ENCODE measurements around the gene AACS. TPM values are rescaled to one million over a fixed set of nuclear protein-coding genes. Genes with fewer than 3 reads are reported as not detected.

Gene AACS
- total and polyA plus RNA-seq, 2 of the 13 experiments (the other 11 are each of a cell fraction or from before 2014, with no cell fraction given), result 23.3 to 28.8 TPM

DNA sequence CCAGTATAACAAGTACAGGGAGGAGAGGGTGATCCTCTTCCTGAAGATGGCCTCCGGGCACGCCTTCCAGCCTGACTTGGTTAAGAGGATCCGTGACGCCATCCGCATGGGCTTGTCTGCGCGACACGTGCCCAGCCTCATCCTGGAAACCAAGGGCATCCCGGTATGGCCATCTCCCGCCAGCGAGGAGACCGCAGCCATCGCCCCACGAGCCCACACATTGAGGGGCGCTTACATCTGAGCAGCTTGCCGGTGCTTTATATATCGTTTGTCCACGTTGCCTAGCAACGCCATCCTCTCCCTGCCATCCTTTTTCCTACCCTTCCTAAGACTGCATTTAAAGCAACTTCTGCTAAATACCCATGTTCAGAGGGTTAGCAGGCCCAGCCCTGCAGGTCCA is 71.5 kb downstream of the AACS start (continued):
- no peak for TF ChIP-seq MEIS1 (CRISPR knock-in tag; IDR thresholded peaks at IDR 0.05; ENCODE audit: borderline replicate concordance)
- TF ChIP-seq, protein P1, sequence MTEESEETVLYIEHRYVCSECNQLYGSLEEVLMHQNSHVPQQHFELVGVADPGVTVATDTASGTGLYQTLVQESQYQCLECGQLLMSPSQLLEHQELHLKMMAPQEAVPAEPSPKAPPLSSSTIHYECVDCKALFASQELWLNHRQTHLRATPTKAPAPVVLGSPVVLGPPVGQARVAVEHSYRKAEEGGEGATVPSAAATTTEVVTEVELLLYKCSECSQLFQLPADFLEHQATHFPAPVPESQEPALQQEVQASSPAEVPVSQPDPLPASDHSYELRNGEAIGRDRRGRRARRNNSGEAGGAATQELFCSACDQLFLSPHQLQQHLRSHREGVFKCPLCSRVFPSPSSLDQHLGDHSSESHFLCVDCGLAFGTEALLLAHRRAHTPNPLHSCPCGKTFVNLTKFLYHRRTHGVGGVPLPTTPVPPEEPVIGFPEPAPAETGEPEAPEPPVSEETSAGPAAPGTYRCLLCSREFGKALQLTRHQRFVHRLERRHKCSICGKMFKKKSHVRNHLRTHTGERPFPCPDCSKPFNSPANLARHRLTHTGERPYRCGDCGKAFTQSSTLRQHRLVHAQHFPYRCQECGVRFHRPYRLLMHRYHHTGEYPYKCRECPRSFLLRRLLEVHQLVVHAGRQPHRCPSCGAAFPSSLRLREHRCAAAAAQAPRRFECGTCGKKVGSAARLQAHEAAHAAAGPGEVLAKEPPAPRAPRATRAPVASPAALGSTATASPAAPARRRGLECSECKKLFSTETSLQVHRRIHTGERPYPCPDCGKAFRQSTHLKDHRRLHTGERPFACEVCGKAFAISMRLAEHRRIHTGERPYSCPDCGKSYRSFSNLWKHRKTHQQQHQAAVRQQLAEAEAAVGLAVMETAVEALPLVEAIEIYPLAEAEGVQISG (CRISPR knock-in tag; IDR thresholded peaks at IDR 0.05), result no peak

DNA sequence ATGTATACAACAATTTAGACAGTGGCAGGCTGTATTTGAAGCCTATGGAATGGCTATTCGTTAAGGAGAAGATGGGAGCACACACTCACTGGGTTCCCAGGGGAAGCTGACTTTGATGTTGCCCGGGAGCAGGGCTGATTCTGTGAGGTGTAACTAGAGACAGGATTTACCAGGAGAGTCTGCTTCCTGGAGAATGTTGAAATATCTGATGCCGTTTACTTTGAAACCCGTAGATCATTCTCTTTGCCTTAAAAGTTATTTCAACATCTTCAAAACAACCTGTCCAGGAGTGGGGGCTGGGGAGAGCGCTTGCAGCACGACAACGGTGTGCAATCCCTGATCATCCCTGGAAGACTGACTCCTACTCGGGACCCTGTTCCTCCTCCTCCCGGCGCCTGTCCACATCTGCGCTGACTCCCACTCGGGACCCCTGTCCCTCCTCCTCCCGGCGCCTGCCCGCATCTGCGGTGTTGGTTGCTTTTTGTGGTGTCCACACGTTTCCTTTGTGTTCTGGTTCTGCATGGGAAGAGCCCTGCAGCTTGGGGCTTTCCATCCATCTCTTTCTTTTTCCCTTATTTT is 72.6 kb downstream of the AACS start:
- Histone ChIP-seq H3K4me2 (ENCODE audit: low read depth, low read length) (no peak overlapping the region), H3K36me3 (replicated peaks in 1 of 2; ENCODE audit: control insufficient read depth in 1 of 2, insufficient read depth in 2 of 2, low read length in 2 of 2) (peaks cover 7 to 23% of the 10 kb centered on the region in 2 experiments; a peak in 4 of 5 replicates), H2AFZ (ENCODE audit: low read length) (no peak overlapping the region), H3K79me2 (ENCODE audit: insufficient read depth, low read length) (no peaks in the 10 kb centered on the region), H3K4me3 (replicated peaks in 1 of 3; ENCODE audit: insufficient read depth in 1 of 3, low read depth in 2 of 3, low read length in 3 of 3) (no peak overlapping the region), H3K9ac (ENCODE audit: insufficient read depth, low read depth, low read length) (no peak overlapping the region), H3K9me3 (ENCODE audit: low read length) (no peaks in the 10 kb centered on the region), H3K4me1 (ENCODE audit: insufficient read depth, low read length) (peaks cover 14% of the 10 kb centered on the region), H3K27me3 (ENCODE audit: control insufficient read depth in 1 of 2, insufficient read depth in 2 of 2, low read length in 2 of 2) (no peaks in the 10 kb centered on the region), H4K20me1 (ENCODE audit: insufficient read depth, low read length) (no peaks in the 10 kb centered on the region), H3K27ac (ENCODE audit: extremely low read length, insufficient read depth, low read length) (no peak overlapping the region)
- peak; percentile 14; the same call in 2 of the 3 replicates for ATAC-seq
- ChIA-PET POLR2A (no interaction called here), CTCF (ENCODE audit: low intra/inter-chr PET ratio, low total read pairs) (no interaction called here)
- FAIRE-seq, result no peak
- intact Hi-C loops (cut with micrococcal nuclease; ENCODE audit: unreplicated experiment) (no loop called here), in situ Hi-C loops (cut with HindIII; ENCODE audit: extremely low pct_ligation_motif_present, low pct_unique_long_range_greater_than_20kb) (no loop called here)
- peak; percentile 60 for DNase-seq (ENCODE audit: low spot score)
- no TSS peak for BruUV-seq (replicated peaks)
- WGBS (ENCODE audit: low lambda C conversion rate), result 78% methylated on average over 11 of the region's 17 CpGs
- TF ChIP-seq ZBTB38 (CRISPR knock-in tag; IDR thresholded peaks at IDR 0.05) (no peak), JUNB (CRISPR knock-in tag; IDR thresholded peaks at IDR 0.05; ENCODE audit: borderline replicate concordance) (no peak), CCDC6 (CRISPR knock-in tag; IDR thresholded peaks at IDR 0.05) (no peak), ZNF619 (CRISPR knock-in tag; IDR thresholded peaks at IDR 0.05) (no peak), ZNF367 (CRISPR knock-in tag; IDR thresholded peaks at IDR 0.05; ENCODE audit: borderline replicate concordance) (no peak), ZNF841 (CRISPR knock-in tag; IDR thresholded peaks at IDR 0.05; ENCODE audit: borderline replicate concordance) (no peak), CEBPB (IDR thresholded peaks at IDR 0.05; ENCODE audit: borderline replicate concordance, low read depth, low read length) (0 out of 2 replicates have a peak, but pooled peaks have one; percentile 7)
- TF ChIP-seq, protein P2, sequence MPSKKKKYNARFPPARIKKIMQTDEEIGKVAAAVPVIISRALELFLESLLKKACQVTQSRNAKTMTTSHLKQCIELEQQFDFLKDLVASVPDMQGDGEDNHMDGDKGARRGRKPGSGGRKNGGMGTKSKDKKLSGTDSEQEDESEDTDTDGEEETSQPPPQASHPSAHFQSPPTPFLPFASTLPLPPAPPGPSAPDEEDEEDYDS (CRISPR knock-in tag; IDR thresholded peaks at IDR 0.05), result no peak
- TF ChIP-seq, protein P3, sequence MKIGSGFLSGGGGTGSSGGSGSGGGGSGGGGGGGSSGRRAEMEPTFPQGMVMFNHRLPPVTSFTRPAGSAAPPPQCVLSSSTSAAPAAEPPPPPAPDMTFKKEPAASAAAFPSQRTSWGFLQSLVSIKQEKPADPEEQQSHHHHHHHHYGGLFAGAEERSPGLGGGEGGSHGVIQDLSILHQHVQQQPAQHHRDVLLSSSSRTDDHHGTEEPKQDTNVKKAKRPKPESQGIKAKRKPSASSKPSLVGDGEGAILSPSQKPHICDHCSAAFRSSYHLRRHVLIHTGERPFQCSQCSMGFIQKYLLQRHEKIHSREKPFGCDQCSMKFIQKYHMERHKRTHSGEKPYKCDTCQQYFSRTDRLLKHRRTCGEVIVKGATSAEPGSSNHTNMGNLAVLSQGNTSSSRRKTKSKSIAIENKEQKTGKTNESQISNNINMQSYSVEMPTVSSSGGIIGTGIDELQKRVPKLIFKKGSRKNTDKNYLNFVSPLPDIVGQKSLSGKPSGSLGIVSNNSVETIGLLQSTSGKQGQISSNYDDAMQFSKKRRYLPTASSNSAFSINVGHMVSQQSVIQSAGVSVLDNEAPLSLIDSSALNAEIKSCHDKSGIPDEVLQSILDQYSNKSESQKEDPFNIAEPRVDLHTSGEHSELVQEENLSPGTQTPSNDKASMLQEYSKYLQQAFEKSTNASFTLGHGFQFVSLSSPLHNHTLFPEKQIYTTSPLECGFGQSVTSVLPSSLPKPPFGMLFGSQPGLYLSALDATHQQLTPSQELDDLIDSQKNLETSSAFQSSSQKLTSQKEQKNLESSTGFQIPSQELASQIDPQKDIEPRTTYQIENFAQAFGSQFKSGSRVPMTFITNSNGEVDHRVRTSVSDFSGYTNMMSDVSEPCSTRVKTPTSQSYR (CRISPR knock-in tag; IDR thresholded peaks at IDR 0.05; ENCODE audit: borderline replicate concordance), result peak; percentile 11; the same call in 1 of the 2 replicates
- TF ChIP-seq, protein P4, sequence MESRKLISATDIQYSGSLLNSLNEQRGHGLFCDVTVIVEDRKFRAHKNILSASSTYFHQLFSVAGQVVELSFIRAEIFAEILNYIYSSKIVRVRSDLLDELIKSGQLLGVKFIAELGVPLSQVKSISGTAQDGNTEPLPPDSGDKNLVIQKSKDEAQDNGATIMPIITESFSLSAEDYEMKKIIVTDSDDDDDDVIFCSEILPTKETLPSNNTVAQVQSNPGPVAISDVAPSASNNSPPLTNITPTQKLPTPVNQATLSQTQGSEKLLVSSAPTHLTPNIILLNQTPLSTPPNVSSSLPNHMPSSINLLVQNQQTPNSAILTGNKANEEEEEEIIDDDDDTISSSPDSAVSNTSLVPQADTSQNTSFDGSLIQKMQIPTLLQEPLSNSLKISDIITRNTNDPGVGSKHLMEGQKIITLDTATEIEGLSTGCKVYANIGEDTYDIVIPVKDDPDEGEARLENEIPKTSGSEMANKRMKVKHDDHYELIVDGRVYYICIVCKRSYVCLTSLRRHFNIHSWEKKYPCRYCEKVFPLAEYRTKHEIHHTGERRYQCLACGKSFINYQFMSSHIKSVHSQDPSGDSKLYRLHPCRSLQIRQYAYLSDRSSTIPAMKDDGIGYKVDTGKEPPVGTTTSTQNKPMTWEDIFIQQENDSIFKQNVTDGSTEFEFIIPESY (CRISPR knock-in tag; IDR thresholded peaks at IDR 0.05), result peak; percentile 59; the same call in 1 of the 2 replicates
